Epithelial cell of esophagus (primary cell): ENCODE results near the gene NAA10.

Source experiments
- DNase-seq: peaks from one replicate; pipeline ENCODE4 v3.0.0; 2010; ENCODE audit warnings: low read depth
- H3K4me3 ChIP-seq: 2 replicates; pipeline ENCODE4 v1.5.1; 2011; ENCODE audit warnings: mild to moderate bottlenecking, low read length, control low read depth
- TF ChIP-seq, protein P1 (sequence below): IDR thresholded peaks from 2 replicates; pipeline ENCODE4 v1.5.1; 2011; ENCODE audit warnings: low read depth, mild to moderate bottlenecking, low read length, control low read depth, inconsistent platforms; ENCODE audit not compliant: insufficient read depth; ENCODE audit errors: missing control alignments

NAA10 gene

DNA sequence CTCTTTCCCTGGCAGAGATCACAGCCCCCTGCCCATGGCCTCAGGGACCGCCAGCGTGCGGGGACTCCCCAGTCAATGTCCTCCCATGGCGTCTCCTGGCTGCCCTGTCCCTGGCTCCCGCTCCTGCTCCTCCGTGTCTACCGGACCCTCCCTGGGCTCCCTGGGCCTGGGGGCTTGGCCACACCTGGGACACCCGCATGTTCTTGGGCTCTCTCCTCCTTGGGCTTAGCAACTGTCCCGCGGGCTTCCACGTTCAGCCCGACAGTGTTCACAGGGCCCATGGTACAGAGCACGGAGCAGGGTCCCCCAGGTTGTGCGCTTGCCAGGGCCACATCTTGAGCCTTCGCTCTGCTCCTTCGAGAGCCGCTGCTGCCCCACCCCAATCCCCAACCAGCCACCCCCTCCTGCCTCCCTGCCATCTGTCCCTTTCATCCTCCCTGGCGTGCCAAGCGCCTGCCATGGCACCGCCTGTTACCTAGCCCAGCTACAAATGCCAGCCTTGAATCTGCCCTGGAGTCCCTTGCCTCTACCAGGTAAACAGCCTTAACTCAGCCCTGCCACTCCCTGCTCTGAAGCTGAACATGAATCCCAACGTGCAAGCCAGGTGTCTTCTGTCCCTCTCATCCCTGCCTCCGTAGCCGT lies 26.5 kb downstream of the NAA10 start:
- TF ChIP-seq, protein P1, sequence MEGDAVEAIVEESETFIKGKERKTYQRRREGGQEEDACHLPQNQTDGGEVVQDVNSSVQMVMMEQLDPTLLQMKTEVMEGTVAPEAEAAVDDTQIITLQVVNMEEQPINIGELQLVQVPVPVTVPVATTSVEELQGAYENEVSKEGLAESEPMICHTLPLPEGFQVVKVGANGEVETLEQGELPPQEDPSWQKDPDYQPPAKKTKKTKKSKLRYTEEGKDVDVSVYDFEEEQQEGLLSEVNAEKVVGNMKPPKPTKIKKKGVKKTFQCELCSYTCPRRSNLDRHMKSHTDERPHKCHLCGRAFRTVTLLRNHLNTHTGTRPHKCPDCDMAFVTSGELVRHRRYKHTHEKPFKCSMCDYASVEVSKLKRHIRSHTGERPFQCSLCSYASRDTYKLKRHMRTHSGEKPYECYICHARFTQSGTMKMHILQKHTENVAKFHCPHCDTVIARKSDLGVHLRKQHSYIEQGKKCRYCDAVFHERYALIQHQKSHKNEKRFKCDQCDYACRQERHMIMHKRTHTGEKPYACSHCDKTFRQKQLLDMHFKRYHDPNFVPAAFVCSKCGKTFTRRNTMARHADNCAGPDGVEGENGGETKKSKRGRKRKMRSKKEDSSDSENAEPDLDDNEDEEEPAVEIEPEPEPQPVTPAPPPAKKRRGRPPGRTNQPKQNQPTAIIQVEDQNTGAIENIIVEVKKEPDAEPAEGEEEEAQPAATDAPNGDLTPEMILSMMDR = no peak
- no peak for DNase-seq
- H3K4me3 ChIP-seq = no peak overlapping the region

DNA sequence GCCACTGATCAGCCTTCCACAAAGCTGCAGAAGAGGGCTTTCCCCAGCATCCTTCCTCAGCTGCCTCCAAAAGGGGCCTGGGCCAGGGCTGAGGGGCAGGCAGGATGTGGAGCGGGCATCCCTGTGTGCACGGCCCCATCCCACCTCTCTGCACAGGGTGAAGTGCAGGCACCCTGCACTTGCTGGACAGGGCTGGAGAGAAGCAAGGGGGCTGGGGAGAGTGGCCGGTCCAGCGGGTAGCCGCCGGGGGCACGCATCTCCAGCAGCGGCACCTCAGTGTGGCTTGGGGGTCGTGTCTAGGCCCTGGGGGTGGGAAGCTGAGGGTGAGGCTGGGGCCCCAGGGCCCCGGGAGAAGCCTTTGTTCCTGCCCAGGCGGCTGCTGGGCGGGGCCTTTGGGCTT lies 27.4 kb downstream of the NAA10 start:
- H3K4me3 ChIP-seq = no peak overlapping the region
- TF ChIP-seq, protein P1 = no peak
- no peak for DNase-seq

DNA sequence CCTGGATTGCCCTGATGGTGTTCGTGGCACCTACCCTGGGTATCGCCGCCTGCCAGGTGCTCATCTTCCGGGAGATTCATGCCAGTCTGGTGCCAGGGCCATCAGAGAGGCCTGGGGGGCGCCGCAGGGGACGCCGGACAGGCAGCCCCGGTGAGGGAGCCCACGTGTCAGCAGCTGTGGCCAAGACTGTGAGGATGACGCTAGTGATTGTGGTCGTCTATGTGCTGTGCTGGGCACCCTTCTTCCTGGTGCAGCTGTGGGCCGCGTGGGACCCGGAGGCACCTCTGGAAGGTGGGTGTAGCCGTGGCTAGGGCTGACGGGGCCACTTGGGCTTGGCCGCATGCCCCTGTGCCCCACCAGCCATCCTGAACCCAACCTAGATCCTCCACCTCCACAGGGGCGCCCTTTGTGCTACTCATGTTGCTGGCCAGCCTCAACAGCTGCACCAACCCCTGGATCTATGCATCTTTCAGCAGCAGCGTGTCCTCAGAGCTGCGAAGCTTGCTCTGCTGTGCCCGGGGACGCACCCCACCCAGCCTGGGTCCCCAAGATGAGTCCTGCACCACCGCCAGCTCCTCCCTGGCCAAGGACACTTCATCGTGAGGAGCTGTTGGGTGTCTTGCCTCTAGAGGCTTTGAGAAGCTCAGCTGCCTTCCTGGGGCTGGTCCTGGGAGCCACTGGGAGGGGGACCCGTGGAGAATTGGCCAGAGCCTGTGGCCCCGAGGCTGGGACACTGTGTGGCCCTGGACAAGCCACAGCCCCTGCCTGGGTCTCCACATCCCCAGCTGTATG lies 28.5 kb downstream of the NAA10 start:
- no peak for DNase-seq
- no peak overlapping the region for H3K4me3 ChIP-seq
- TF ChIP-seq, protein P1 = no peak

DNA sequence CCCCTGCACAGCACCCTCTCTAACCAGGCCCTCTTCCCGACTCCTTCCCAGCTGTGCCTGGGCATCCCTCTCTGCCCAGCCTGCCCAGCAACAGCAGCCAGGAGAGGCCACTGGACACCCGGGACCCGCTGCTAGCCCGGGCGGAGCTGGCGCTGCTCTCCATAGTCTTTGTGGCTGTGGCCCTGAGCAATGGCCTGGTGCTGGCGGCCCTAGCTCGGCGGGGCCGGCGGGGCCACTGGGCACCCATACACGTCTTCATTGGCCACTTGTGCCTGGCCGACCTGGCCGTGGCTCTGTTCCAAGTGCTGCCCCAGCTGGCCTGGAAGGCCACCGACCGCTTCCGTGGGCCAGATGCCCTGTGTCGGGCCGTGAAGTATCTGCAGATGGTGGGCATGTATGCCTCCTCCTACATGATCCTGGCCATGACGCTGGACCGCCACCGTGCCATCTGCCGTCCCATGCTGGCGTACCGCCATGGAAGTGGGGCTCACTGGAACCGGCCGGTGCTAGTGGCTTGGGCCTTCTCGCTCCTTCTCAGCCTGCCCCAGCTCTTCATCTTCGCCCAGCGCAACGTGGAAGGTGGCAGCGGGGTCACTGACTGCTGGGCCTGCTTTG lies 29.2 kb downstream of the NAA10 start:
- H3K4me3 ChIP-seq = no peak overlapping the region
- DNase-seq = no peak
- TF ChIP-seq, protein P1 = no peak

DNA sequence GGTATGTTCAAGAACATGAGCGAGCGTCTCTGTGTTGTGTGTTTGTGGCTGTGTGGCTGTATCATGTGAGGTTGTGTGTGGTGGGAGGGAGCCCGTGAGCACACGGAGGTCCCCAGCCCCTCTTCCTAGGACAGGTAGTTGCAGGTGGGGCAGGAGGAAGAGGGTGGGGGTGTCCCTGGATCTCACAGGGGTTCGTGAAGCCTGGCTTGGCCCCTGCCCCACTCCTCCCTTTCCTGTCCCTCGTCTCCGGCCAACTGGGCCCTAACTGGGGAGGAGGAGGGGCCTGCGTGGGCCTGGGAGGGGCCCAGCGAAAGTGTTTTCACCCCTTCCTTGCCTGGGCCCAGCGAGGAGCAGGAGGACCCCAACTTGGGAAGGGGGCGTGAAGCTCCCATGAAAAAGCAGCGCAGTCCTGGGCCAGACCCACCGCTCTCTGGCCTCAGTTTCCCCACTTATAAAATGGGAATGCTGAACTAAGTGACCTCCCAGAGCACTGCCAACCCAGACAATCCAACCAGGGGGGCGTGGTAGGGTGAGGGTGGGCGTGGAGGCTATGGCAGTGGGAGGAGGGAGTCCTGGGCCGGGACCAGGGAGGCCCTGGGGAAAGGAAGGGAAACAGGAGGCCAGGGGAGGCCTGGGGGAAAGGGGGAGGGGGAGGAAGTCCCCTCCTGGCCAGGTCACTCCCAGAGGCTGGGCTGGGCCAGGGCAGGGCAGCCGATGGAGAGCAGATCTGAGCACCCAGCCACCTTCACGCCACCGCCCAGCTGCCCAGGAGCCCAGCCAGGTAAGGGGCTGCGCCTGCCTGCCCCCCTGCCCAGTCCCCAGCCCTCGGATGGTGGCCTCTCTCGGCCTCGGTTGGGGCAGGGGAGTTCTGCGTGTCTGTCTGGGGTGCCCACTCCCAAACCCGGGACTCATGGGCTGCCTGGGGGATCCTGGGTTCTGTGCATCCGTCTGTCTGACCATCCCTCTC lies 30.6 kb downstream of the NAA10 start, which contains the start of gene AVPR2:
TSS of gene AVPR2 (plus strand) at position 683 of the 967 bp plus-strand sequence. CDS start 473 bp downstream, outside the sequence.
- no peak for DNase-seq
- TF ChIP-seq, protein P1 = no peak
- no peak within 1 kb of the TSS for H3K4me3 ChIP-seq

DNA sequence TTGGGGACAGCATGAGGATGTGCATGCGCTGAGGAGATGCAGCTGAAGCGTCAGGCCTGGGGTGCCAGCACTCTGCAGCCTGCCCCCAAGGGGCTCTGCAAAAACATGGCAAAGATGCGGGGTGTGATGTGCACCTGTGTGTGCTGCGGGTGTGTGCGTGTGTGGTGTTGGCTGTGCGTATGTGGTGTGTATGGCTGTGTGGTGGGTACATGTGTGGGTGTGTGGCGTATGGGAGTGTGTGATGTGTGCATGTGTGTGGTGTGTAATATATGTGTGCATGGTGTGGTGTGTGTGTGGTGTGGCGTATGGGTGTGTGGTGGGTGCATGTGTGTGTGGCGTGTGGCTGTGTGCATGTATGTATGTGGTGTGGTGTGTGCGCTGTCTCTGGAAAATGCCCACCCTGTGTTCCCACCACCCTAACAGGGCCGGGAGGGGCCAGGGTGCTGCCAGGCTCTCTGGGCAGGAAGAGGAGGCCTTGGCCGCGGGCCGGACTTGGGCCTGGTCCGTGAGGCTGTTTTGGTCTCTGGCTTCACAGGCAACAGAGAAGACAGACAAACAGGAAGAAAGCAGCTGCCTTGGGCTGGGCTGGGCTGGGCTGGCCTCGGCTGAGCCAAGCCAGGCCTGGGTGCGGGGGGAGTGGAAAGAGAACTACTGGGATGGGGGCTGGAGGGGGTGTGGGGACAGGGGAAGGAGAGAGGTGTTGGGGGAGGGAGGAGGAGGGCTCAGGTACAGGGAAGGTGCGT lies 31.4 kb downstream of the NAA10 start:
- no peak for DNase-seq
- TF ChIP-seq, protein P1 = no peak
- H3K4me3 ChIP-seq = no peak overlapping the region
